Measurements from ENCODE around the gene CDC73.
"Not testable (repeated sequence)": the region's sequence is repeated elsewhere in the genome, so short reads cannot be mapped to it uniquely, and the experiment has no call there.

CDC73 gene

GRCh38 chr1:193181985-193182384, 60.2 kb downstream of the CDC73 start:
- DNase-seq: no peak

GRCh38 chr1:193183019-193183627, 61.3 kb downstream of the CDC73 start:
- no peak for DNase-seq

GRCh38 chr1:193184776-193185175, 62.9 kb downstream of the CDC73 start:
- no peak for DNase-seq

- DNase-seq: no peak
Measured at GRCh38 chr1:193185211-193185610, 63.4 kb downstream of the CDC73 start.

- no peak for DNase-seq
Measured at GRCh38 chr1:193185901-193186731, 64.3 kb downstream of the CDC73 start, which contains the start of gene B3GALT2. B3GALT2 (minus strand) TSS chr1:193186613; CDS start chr1:193181562, 5,051 bp downstream.

- no peak for DNase-seq
Measured at GRCh38 chr1:193187114-193187513, 65.3 kb downstream of the CDC73 start.

GRCh38 chr1:193188915-193189314, 67.1 kb downstream of the CDC73 start:
- DNase-seq: not testable (repeated sequence)

GRCh38 chr1:193189442-193190095, 67.7 kb downstream of the CDC73 start:
- DNase-seq: no peak

GRCh38 chr1:193190096-193190744, 68.4 kb downstream of the CDC73 start:
- DNase-seq: no peak

- no peak for DNase-seq
Measured at GRCh38 chr1:193192586-193192985, 70.8 kb downstream of the CDC73 start.

GRCh38 chr1:193199940-193200339, 78.1 kb downstream of the CDC73 start:
- no peak for DNase-seq

- no peak for DNase-seq
Measured at GRCh38 chr1:193201021-193201420, 79.2 kb downstream of the CDC73 start.

GRCh38 chr1:193210996-193211395, 89.2 kb downstream of the CDC73 start:
- no peak for DNase-seq

GRCh38 chr1:193211539-193211938, 89.7 kb downstream of the CDC73 start:
- DNase-seq: no peak

- no peak for DNase-seq
Measured at GRCh38 chr1:193212637-193213036, 90.8 kb downstream of the CDC73 start.

GRCh38 chr1:193213998-193214397, 92.2 kb downstream of the CDC73 start:
- no peak for DNase-seq

- peak; percentile 51 for DNase-seq
Measured at GRCh38 chr1:193216920-193217319, 95.1 kb downstream of the CDC73 start.

- no peak for DNase-seq
Measured at GRCh38 chr1:193219391-193219790, 97.6 kb downstream of the CDC73 start.

- no peak for DNase-seq
Measured at GRCh38 chr1:193221651-193222050, 99.8 kb downstream of the CDC73 start.

GRCh38 chr1:193222056-193222615, 100.3 kb downstream of the CDC73 start:
- no peak for DNase-seq

GRCh38 chr1:193229136-193229535, 107.3 kb downstream of the CDC73 start:
- DNase-seq: peak; percentile 47

- DNase-seq: not testable (repeated sequence)
Measured at GRCh38 chr1:193231146-193231545, 109.3 kb downstream of the CDC73 start.

GRCh38 chr1:193234530-193234929, 112.7 kb downstream of the CDC73 start:
- no peak for DNase-seq

Measured in islet precursor cell (in vitro differentiated cells).